HG03469 (cell line): ENCODE data around the gene DAB1.

Source experiments
- ATAC-seq: cut with Tn5 transposase; IDR thresholded peaks from one replicate; pipeline ENCODE4 v1.9.1; 2021; ENCODE audit warnings: mild to moderate bottlenecking, moderate library complexity, moderate number of reproducible peaks; ENCODE audit not compliant: unreplicated experiment

The DAB1 gene

GRCh38 chr1:57279909-57280666, 143.8 kb downstream of the DAB1 start:
- no peak for ATAC-seq

- no peak for ATAC-seq
Measured at GRCh38 chr1:57278558-57278957, 145.3 kb downstream of the DAB1 start.

- ATAC-seq, result no peak
Measured at GRCh38 chr1:57277681-57278080, 146.2 kb downstream of the DAB1 start.

DNA sequence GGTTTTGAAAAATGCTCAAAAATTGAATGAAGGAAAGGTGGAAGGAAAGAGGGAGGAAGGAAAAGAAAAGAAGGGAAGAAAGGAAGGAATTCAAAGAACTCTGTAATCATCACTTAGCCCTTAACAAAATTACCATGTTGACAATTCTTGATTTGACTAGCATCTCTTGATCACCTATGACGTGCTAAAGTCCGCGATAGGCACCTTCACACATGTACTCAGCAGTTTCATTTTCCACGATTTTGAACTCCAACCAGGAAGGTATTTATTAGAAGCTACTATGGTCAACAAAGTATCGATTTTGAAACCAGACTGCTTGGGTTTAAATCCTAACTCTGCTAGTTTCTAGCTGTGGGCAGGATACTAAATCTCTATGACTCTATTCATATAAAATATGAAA, 146.9 kb downstream of the DAB1 start:
- no peak for ATAC-seq

- no peak for ATAC-seq
Measured at GRCh38 chr1:57272601-57273000, 151.3 kb downstream of the DAB1 start.

DNA sequence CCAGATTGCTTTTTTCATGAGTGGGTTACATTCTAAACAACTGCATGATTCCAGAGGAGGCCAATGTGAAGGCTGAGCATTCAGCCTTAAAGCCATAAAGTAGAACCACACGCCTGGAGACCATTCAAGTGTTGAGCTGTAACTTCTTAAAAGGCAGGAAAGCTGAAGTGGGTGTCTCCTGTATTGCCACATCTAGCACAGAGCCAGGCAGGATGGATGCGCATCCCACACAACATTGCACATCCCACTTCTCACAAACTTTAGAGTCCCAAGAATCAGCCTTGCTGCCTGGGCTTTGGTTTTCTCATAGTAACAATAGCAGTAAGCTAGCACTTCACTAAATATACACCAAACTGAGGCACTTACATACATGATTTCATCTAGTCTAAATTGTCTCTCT, 151.7 kb downstream of the DAB1 start:
- no peak for ATAC-seq

GRCh38 chr1:57270927-57271698, 152.7 kb downstream of the DAB1 start:
- ATAC-seq, result no peak

GRCh38 chr1:57269630-57270225, 154.1 kb downstream of the DAB1 start:
- ATAC-seq, result no peak

DNA sequence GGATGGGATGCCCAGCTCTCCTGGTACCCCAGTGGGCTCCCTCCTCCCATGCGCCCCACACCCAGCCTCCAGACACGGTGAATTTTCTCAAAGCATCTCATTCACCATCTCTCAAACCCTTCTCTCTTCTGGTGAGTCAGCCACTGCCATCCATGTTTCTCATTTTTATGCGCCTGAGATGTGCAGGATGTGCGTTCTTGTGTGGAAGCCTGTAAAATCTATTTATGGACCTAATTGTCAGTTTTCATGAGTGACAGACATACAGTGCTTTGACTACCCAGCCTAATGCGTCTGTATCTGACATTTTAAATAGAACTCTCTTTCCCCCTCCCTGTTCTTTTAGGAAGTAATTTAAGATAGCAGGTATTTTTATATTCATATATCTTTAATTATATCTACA, 158.8 kb downstream of the DAB1 start:
- ATAC-seq, result no peak

DNA sequence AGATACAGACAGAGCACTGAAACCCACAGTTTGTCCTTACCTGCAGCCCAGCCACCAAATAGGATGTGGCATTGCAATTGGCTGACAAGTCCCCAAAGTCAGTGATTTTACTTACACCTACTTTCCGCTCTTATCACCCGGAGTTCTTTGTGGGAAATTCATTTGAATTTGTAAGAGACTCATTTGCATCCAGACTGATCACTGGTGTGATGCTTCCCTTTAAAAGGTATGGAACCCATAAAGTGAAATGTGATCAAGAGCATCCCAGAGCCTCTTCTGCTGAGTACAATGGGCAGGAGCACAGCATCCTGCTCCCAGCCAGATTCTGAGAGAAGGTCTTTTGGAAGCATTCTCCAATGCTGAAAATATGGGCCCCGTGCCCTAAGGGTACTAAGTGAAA, 161.4 kb downstream of the DAB1 start:
- ATAC-seq, result no peak

DNA sequence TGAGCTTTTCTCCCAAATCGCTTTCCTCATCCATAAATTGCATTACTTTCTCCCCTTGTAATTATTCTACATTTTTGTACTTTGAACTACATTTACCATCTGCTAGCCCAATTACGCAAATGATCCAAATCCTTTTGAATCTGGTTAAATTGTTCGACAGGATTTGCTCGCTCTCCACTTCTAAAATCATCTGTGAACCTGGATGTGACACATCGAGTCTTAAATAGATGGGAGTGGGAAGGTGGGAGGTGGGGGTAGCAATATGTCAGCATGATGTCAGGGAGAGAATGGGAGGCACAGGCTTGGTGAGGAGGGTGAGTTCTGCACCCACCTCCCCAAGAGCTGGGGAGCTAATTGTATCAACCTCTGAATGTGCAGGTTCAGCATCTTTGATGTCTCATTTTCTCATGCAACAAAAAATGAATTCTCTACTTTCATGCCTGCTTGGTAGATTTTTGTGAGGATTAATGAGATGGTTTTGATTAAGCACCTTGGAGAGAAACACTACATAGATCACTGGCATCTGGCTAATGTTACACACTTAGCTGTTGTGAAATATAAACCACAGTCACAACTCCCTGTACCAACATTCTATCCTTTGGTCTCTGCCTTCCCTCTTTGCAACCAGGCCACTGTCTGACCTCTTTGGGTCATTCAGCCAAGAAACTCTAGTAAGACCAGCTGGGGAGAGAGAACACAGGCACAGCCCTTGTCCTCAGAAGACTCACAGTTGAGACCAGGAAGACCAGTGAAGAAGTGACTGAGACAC, 165.1 kb downstream of the DAB1 start:
- no peak for ATAC-seq

- no peak for ATAC-seq
Measured at GRCh38 chr1:57255945-57256344, 167.9 kb downstream of the DAB1 start.

DNA sequence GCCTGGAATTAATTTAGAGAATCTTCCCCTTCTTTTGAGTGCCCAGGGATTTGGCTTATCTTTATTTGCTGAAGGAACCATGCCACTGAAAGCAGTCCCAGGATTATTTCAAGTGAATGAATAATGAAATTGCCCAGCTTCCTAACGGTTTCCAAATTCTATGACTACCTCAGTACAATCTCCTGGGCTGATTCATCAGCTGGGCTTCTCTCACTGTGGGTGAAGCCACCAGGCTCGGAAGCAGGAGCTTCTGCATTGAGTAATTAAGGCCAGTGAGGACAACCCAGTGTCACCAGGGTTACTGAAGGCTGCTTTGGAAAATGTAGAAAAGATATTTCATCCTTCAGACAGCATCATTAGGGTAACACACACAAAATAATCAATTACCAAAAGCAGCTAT, 169.8 kb downstream of the DAB1 start:
- ATAC-seq, result no peak

GRCh38 chr1:57252597-57253294, 171.1 kb downstream of the DAB1 start:
- ATAC-seq, result no peak

- ATAC-seq, result no peak
Measured at GRCh38 chr1:57250021-57250420, 173.8 kb downstream of the DAB1 start.

- ATAC-seq, result no peak
Measured at GRCh38 chr1:57249511-57249910, 174.3 kb downstream of the DAB1 start.

DNA sequence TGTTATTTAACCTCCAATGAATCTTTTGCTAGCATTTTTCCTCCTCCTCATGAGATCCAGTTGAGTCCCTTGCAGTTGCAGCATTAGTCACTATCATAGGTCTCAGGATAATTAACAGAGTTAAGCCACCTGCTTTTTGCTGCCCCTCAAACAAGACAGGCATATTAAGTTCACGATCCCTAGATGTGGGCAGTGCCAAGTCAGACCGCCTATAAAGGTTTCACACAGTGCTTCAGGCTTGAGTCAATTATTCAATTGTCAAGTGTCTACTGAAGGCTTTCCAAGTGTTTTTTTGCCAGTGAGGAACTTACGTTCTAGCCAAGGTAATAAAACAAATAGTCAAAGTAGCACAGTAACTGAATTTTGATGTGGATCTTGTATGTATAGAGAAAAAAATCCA, 175.0 kb downstream of the DAB1 start:
- no peak for ATAC-seq

- no peak for ATAC-seq
Measured at GRCh38 chr1:57238233-57238781, 185.6 kb downstream of the DAB1 start.

GRCh38 chr1:57235730-57236510, 187.9 kb downstream of the DAB1 start:
- ATAC-seq, result no peak

DNA sequence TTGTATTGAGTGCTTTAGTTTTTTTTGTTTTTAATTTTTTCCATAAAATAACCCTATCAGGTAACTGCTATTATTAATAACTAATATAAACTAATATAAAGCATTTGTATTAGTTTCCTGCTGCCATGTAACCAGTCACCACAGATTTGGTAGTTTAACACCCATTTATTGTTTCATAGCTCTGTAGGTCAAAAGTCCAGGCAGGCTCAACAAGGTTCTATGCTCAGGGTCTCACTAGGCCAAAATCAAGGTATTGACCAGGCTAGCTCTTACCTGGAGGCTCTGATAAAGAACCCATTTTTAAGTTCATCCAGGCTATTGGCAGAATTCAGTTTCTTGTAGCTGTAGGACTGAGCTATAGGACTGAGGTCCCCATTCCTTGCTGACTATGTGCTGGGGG, 189.4 kb downstream of the DAB1 start:
- ATAC-seq, result no peak
